HG02870 (cell line): ENCODE results near the gene NACAD.

Source experiments
- ATAC-seq: cut with Tn5 transposase; IDR thresholded peaks from one replicate; pipeline ENCODE4 v1.9.1; 2021; ENCODE audit warnings: mild to moderate bottlenecking, moderate library complexity; ENCODE audit not compliant: unreplicated experiment

NACAD gene

GRCh38 chr7:45076946-45077345, 11.8 kb downstream of the NACAD start:
- no peak for ATAC-seq

GRCh38 chr7:45075871-45076796, 12.6 kb downstream of the NACAD start:
- ATAC-seq: no peak

GRCh38 chr7:45075355-45075644, 13.5 kb downstream of the NACAD start:
- ATAC-seq: no peak

GRCh38 chr7:45074528-45075354, 14.0 kb downstream of the NACAD start:
- no peak for ATAC-seq

GRCh38 chr7:45073786-45074527, 14.8 kb downstream of the NACAD start:
- no peak for ATAC-seq

GRCh38 chr7:45073031-45073785, 15.6 kb downstream of the NACAD start:
- no peak for ATAC-seq

GRCh38 chr7:45072131-45073030, 16.4 kb downstream of the NACAD start:
- ATAC-seq: no peak

- ATAC-seq: no peak
Observed at GRCh38 chr7:45071528-45071927, 17.2 kb downstream of the NACAD start.

GRCh38 chr7:45070254-45070642, 18.5 kb downstream of the NACAD start:
- ATAC-seq: no peak

- ATAC-seq: no peak
Observed at GRCh38 chr7:45069444-45070253, 19.1 kb downstream of the NACAD start.

- no peak for ATAC-seq
Observed at GRCh38 chr7:45068236-45069023, 20.3 kb downstream of the NACAD start.

- no peak for ATAC-seq
Observed at GRCh38 chr7:45067582-45067981, 21.2 kb downstream of the NACAD start.

- ATAC-seq: no peak
Observed at GRCh38 chr7:45066409-45066808, 22.4 kb downstream of the NACAD start.

- no peak for ATAC-seq
Observed at GRCh38 chr7:45065031-45065995, 23.5 kb downstream of the NACAD start.

- ATAC-seq: no peak
Observed at GRCh38 chr7:45064047-45064725, 24.6 kb downstream of the NACAD start.

GRCh38 chr7:45061806-45062425, 26.9 kb downstream of the NACAD start:
- ATAC-seq: no peak
